IPS-11a (cell line): ENCODE data around the gene CYP2E1.
"Not testable (repeated sequence)": the region's sequence is repeated elsewhere in the genome, so short reads cannot be mapped to it uniquely, and the experiment has no call there.

Experiments
- H3K4me3 ChIP-seq: one replicate; pipeline ENCODE4 v1.5.1; 2013; ENCODE audit warnings: low read depth, low read length, control low read depth

CYP2E1 gene

DNA sequence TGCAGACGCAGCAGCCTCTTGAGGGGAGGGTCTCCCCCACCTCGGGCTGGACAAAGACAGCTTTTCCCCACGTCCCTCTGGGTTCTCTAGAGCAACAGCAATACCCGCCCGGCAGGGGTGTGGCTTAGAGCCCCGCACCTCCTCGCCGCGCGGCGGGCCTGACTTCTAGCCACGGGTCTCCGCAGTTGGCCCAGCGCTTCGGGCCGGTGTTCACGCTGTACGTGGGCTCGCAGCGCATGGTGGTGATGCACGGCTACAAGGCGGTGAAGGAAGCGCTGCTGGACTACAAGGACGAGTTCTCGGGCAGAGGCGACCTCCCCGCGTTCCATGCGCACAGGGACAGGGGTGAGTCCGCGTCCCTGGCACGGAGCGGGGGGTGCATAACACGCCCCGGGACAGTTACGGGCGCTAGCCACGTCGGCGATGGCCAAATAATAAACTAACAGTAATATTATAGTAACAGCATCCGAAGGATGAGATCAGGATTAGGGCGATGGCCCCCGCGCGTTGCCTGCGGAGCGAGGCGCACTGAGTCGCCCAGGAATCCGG is 1.2 kb downstream of the CYP2E1 start:
- H3K4me3 ChIP-seq, result peak overlapping the region; percentile 30

DNA sequence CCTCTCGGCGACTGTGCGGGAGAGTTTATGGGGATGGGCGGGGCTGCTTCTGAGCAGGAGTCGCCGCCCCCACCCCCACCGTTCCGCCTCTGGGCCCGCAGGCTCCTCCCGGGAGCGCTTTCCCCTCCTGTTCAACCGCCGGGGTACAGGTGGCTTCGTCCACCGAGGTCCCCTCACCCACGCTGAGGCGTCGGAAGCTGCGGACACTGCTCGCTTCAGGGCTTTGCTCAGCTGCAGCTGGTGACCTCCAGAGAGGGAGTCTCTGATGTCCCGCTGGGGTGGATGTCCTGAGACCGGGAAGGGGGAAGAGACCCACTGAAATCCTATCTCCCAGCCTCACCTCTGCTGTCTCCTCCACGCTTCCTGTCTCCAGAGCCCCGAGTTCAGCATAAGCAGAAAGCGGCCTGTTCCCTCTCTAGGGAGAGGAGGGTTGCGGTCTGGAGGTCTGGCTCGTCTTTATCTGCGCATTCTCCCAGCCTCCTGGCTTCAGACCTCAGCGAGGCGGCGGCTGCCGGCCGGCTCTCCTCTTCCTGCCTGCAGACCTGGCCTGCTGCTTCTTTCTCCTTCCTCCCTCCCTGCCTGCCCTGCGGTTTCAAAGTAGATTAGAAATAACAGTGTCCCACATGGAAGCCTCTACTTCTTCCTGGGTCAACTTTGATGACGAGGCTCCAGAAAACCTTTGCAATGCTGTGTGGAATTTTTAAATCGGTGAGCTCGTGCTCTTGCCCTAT is 1.8 kb downstream of the CYP2E1 start:
- H3K4me3 ChIP-seq, result peak overlapping the region; percentile 27

DNA sequence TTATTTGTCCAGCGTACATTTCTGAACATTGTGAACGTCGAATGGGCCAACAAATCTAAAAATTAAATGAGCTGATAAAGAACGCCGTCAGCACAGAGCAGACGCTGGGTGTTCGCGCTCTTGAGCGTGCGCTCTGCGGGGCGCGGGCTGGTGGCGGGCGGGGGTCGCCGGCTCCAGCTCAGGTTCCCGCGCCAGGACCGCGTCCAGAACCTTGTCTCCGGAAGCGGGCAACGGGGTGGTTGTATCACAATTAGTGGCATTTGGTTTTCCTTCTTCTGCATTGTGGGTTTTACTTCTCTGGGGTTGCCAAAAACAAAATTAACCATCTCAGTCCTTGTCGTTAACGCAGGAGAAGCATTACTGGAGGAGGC is 2.4 kb downstream of the CYP2E1 start:
- no peak overlapping the region for H3K4me3 ChIP-seq

DNA sequence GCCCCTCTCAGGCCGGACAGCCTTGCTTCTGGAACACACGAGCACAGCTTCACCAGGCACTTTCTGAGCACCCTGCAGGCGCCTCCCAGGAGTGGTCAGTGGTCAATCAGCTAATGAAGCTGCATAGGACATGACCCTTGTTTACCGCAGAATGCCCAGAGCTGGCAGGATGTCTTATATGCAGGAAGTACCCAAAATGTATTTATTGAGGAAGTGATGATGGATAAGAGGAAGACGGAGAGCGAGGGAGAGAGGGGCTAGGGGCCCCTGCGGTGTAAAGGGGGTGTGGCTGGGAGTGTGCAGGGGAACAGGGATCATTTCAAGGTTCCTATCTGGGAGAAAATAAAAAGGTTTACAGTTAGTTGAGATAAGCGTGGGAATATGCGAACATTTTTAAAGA is 3.3 kb downstream of the CYP2E1 start:
- H3K4me3 ChIP-seq, result no peak overlapping the region

DNA sequence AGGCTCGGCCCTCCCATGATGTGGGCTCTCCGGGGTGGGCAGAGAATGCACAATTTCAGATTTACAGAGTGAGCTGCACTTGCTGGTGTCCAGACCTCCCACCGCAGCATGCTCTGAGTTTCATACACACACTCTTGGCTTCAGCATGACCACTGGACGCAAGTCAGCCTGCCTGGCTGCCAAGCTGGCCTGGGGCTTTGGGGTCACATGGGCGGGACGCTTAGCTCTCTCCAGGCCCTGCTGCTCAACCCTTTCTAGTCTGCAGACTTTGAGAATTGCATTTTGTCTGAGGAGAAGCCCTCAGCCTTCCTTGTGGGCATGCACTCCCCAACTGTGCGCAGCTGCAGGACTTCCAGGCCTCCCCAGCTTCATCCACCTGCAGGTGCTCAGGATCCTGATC is 5.7 kb downstream of the CYP2E1 start:
- no peak overlapping the region for H3K4me3 ChIP-seq

DNA sequence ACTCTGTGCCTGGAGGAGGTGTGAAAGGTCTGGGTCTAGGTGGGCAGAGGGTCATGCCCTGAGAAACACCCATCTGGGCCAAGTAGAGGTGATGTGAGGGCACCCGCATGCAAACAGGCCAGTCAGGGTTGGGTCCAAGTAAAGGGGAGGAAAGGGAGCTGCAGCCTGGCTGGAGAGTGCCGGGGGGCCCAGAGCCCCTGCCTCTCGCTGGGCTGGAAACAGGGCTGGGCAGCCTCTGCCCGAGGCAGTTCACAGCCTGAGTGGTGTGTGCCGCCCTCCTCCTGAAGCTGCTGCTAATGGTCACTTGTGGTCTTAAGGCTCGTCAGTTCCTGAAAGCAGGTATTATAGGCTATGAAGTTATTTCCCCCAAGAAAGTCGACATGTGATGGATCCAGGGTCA is 7.3 kb downstream of the CYP2E1 start:
- H3K4me3 ChIP-seq, result no peak overlapping the region

DNA sequence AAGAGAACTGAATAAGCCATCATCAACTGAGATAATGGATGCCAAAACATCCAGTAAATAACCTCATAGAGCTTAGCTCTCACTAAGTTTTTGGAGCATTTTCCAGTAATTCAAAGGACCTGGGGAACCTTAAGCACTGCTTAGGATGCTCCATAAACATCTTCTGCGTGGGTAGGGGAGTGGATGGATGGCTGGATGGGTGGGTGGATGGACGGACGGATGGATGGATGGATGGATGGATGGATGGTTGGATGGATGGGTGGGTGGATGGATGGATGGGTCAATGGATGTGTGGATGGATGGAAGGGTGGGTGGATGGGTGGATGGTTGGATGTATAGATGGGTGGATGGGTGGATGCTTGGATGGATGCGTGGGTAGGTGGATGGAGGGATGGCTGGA is 9.0 kb downstream of the CYP2E1 start:
- no peak overlapping the region for H3K4me3 ChIP-seq

DNA sequence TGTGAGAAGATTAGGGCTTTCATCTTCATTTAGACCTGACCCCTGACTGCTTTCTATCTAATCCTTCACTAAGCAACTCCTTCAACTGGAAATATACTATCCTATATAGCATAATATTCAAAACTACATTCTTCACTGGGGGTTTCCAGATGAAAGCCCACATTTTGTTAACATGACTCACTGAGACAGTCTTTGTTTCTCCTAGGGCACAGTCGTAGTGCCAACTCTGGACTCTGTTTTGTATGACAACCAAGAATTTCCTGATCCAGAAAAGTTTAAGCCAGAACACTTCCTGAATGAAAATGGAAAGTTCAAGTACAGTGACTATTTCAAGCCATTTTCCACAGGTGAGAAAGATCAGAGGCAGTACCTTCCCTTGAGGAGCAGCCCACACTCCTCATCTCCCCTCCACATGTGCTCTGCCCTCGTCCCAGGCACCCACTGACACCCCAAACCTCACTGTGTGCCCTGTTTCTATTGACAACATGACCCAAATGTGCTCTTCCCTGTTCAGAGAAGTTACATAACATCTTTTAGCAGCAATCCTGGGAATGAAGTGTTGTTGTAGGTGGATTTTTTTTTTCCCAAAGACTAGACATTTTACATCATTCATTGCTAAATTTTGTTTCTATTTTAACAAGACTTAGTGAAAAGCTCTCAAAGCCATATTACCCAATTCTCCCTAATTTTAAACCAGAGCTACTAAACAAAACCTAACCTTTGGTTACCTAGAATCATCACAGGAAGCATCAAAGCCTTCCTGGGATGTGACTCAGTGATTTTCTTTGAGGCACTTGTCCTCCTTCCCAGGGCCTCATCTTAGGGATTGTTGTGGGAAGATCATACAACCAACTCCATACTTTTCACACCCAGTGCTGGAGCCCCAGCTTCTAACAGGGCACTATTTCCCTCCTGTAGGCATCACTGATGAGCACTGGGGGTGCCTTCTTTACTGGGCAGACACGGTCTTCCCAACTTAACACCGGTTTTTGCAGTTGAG is 10.7 kb downstream of the CYP2E1 start:
- no peak overlapping the region for H3K4me3 ChIP-seq

DNA sequence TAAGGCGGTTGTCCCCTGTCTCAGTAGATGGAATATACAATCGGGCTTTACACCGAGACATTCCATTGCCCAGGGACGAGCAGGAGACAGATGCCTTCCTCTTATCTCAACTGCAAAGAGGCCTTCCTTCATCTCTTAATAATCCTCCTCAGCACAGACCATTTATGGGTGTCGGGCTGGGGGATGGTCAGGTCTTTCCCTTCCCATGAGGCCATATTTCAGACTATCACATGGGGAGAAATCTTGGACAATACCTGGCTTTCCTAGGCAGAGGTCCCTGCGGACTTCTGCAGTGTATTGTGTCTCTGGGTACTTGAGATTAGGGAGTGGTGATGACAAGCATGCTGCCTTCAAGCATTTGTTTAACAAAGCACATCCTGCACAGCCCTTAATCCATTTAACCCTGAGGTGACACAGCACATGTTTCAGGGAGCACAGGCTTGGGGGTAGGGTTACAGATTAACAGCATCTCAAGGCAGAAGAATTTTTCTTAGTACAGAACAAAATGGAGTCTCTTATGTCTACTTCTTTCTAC is 14.3 kb downstream of the CYP2E1 start:
- not testable (repeated sequence) for H3K4me3 ChIP-seq

DNA sequence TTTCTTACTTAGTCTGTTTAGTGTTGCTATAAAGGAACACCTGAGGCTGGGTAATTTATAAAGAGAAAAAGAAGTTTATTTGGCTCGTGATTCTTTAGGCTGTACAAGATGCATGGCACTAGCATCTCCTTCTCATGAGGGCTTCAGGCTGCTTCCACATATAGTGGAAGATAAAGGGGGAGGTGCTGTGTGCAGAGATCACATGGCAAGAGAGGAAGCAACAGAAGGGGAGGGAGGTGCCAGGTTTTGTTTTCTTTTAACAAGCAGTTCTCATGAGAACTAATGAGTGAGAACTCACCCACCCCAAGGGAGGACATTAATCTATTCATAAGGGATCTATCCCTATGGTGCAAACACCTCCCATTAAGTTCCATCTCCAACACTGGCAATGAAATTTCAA is 17.3 kb downstream of the CYP2E1 start:
- H3K4me3 ChIP-seq, result no peak overlapping the region

DNA sequence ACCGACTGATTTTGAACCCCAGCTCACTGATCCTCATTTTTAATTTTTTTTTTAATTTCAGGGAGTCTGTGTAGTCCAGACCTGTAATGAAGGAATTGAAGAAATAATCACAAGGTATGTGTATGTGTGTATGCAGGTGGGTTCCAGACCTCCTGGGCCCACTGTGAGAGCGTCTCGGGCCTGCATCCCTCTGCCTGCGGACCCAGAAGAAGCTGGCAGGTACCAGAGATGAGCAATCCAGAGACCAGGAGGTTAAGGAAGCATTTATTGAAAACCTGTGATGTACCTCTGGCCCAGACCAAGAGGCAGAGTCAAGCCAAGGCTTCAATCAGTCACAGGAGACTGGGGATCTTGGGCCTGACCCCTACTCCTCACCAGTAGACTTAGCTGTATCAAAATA is 27.4 kb downstream of the CYP2E1 start:
- no peak overlapping the region for H3K4me3 ChIP-seq

DNA sequence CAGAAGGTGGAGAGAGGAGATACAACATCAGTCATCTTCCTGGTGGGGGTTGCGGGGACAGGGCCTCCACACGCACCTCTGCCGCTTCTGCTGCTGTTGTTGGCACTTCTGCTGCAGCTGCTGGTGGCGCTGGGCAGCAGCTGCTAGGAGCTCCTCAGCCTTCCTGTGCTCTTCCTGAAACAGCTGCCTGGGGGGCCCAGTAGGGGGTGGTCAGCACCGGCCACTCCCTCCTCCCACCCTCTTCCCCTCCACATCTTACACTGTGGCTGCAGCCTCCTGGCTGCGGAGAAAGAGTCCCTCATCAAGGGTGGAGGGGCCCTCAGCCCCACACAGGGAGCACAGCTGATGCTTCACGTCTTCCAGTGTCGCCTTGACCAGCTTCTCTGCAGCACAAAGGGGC is 28.4 kb downstream of the CYP2E1 start:
- H3K4me3 ChIP-seq, result no peak overlapping the region

DNA sequence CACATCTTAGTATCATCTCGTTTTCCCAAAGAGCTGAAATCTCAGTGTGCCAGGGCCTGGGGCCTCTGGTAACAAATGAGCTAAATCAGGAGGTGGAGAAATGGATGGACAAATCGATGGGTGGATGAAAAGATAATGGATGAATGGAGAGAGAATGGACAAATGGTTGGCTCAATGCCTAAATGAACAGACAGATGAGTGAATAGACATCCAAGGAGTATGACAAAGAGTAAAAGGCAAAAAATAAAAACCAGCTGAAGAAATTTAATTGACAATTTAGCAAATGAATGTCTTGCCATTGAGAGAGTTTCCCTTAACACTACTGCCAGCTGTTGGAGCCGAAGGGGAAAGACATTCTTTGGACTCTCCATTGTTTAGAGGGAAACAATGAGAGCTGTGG is 30.2 kb downstream of the CYP2E1 start:
- H3K4me3 ChIP-seq, result no peak overlapping the region

DNA sequence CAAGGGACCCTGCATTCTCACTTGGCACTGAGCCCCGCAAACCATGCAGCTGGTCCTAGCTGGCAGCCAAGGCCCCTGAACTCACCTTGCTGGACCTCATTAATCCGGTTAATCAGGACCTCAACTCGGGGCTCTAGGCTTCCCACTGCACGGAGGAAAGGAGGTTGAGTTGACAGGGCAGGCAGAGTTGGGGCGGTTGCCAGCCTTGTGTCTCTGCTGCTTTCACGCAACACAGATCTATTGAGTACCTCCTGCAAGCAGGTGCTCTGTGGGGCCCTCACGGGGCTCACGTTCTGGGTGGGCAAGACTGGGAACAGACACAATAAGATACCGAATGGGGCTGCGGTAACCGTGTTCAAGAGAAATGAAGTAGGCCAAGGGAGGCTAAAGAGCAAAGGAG is 32.1 kb downstream of the CYP2E1 start:
- H3K4me3 ChIP-seq, result no peak overlapping the region

DNA sequence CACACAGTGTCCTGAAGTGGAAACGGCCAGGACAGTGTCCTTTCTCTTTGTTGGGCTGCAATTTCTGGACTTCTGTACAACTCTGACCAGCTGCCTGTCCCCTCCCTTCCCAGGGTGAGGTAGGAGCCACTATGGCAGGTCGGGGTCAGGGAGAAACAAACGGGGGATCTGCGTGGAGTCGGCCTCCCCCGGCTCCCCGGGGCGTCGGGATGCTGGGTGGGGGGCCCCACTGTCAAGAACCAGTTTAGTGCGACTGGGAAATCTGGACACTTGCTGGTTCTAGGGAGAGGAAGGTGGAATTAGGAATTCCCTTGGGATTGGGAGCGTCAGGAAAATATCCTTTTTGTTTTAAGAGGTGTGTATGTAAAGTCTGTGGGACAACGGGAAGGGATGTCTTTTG is 37.7 kb downstream of the CYP2E1 start:
- no peak overlapping the region for H3K4me3 ChIP-seq

DNA sequence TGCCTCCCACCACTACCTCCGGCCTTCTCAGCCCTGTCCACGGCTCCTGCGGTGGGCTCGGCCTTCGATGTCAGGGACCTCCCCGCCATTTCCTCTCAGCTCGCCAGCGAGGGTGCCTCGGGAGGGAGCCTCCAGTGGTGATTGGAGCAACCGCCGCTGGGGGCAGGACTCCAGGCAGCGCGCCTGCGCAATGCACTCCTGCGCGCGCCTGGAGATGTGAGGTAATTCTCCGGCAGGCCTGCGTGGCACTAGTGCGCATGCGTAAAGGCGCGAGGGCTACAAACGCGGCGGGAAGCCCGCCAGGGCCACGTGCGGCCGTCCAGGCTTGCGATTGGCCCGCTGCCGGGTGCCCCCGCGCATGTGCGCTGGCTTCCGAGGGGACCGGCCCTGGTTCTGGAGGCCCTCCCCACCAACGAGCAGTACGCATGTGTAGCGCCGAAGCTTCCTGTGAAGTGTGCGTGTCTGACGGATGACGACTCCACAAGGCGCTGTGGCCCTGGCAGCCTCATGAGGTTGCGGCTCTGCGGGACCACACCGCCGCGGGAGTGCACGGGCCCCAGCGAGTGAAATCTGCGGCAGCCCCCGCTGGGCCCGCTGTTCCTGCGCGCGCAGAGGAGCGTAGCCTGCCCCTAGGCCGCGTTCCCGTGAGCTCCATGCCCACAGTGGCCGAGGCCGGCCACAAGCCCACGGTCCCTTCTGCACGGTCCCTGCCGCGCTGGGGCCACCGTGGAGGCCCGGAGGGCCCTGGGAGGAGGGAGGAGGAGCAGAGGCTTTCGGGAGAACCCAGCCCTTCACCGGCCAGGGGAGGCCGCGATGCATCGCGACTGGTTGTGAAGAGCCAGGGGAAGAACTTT is 38.5 kb downstream of the CYP2E1 start, which contains the start of gene SYCE1:
Gene SYCE1 (minus strand): TSS at position 143 of the 854 bp plus-strand sequence. CDS start 54 bp downstream, at position 89.
- H3K4me3 ChIP-seq, result no peak within 1 kb of the TSS

DNA sequence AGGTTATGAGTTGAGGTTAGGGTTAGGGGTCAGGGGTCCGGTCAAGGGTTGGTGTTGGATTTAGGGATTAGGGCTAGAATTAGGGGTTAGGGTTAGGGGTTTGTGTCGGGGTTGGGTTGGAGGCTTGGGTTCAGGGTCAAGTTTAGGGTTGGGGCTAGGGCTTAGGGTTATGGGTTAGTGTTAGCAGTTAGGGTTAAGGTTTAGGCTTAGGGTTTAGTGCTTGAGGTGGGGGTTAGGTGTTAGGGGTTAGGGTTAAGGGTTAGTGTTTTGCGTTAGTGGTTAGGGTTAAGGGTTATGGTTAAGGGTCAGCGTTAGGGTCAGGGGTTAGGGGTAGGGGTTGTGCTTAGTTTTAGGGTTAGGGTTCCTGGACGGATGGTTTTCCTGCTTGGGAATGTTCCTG is 40.0 kb downstream of the CYP2E1 start:
- no peak overlapping the region for H3K4me3 ChIP-seq

DNA sequence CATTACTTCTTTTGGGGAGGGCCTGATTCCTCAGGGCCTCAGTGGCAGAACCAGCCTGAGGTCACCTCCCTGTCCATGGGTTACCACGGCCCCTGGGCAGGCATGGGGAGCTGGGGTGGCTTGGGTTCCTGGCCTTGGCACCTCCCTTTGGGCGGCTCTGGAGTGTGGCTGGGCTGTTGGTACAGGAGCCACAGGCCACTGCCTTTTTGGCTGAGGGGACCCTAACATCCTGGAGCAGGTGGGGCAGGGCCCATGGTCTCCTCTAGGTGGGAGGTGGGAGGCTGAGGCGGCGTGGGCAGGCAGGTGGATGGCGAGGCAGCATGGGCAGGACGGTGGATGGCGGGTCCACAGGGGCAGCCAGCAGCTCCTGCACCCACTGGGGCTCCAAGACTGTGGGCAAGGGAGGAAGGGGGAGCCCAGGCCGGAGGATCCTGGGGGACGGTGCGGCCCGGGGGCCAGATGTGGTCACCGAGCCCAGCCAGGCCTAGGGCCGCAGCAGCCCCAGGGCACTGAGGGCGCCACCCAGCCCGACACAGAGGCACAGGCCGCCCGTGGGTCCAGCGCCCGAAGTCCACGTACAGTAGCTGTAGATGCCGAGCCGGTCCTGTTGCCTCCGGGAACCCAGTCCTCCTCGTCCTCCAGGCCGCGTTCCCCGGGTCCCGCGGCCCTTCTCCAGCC is 40.6 kb downstream of the CYP2E1 start:
- H3K4me3 ChIP-seq, result no peak overlapping the region

DNA sequence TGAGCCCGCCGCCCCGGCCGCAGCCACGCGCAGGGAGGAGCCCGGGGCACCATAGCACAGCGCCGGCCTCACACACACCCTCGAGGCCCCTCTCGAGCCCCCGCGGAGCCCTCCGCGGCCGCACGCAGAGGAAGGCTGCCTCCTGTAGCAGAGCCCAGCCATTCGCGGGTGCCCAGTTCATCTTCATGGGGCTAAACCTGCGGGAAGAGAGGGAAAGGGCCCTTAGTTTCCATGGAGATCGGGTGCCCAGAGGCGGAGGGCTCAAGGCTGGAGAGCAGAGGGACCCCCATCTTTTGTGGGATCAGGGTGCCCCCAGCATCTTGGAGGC is 41.1 kb downstream of the CYP2E1 start:
- no peak overlapping the region for H3K4me3 ChIP-seq

DNA sequence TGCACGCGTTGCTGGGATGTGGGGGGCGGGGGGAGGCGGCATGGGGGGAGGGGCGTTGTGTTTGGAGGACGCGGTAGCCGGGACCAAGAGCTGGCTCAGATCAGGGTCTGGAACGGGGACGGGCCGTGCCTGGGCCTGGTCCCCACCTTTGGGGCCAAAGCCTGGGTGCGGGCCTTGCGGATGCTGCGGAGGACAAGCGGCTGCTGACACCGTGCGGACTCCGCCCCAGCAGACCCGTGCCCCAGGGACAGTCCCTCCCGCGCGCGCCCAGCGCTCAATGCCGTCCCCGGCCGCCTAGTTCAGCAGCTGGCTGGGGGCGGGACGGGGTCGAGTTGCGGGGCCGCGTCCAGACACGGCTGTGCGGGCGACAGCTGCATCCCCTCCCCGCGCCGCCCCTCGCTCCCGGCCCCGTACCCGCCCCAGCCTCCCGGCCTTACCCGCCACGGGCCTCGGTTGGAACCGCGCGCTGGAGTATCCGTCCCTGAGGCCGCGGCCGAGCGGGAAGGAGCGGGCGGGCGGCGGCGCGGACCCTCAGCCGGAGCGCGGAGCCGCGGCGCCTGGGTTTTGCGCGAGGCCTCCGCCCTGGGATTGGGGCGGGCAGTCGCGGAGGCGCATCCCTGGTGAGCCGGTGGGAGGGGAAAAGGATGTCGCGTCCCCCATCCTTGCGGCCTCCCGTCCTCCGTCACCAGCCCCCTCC is 41.8 kb downstream of the CYP2E1 start:
- H3K4me3 ChIP-seq, result not testable (repeated sequence)
